HFF-Myc (cell line): ENCODE measurements around the gene CDH4.

Source experiments
- DNase-seq: peaks from one replicate; pipeline ENCODE4 v3.0.0-alpha.2; 2011; ENCODE audit warnings: low read depth; ENCODE audit errors: extremely low read depth
- H3K4me3 ChIP-seq: replicated peaks from 2 replicates; pipeline ENCODE4 v1.5.1; 2011; ENCODE audit warnings: low read depth, mild to moderate bottlenecking, control low read depth, low read length
- TF ChIP-seq, protein P1 (sequence below): IDR thresholded peaks from 2 replicates; pipeline ENCODE4 v1.5.1; 2012; ENCODE audit warnings: mild to moderate bottlenecking, low read depth, low read length, control low read depth; ENCODE audit errors: missing control alignments

Gene CDH4

GRCh38 chr20:61732511-61733210, 480.6 kb downstream of the CDH4 start:
- no peak overlapping the region for H3K4me3 ChIP-seq
- TF ChIP-seq, protein P1, sequence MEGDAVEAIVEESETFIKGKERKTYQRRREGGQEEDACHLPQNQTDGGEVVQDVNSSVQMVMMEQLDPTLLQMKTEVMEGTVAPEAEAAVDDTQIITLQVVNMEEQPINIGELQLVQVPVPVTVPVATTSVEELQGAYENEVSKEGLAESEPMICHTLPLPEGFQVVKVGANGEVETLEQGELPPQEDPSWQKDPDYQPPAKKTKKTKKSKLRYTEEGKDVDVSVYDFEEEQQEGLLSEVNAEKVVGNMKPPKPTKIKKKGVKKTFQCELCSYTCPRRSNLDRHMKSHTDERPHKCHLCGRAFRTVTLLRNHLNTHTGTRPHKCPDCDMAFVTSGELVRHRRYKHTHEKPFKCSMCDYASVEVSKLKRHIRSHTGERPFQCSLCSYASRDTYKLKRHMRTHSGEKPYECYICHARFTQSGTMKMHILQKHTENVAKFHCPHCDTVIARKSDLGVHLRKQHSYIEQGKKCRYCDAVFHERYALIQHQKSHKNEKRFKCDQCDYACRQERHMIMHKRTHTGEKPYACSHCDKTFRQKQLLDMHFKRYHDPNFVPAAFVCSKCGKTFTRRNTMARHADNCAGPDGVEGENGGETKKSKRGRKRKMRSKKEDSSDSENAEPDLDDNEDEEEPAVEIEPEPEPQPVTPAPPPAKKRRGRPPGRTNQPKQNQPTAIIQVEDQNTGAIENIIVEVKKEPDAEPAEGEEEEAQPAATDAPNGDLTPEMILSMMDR = no peak
- no peak for DNase-seq

GRCh38 chr20:61733216-61733615, 481.2 kb downstream of the CDH4 start:
- TF ChIP-seq, protein P1 = no peak
- no peak overlapping the region for H3K4me3 ChIP-seq
- DNase-seq = no peak

DNA sequence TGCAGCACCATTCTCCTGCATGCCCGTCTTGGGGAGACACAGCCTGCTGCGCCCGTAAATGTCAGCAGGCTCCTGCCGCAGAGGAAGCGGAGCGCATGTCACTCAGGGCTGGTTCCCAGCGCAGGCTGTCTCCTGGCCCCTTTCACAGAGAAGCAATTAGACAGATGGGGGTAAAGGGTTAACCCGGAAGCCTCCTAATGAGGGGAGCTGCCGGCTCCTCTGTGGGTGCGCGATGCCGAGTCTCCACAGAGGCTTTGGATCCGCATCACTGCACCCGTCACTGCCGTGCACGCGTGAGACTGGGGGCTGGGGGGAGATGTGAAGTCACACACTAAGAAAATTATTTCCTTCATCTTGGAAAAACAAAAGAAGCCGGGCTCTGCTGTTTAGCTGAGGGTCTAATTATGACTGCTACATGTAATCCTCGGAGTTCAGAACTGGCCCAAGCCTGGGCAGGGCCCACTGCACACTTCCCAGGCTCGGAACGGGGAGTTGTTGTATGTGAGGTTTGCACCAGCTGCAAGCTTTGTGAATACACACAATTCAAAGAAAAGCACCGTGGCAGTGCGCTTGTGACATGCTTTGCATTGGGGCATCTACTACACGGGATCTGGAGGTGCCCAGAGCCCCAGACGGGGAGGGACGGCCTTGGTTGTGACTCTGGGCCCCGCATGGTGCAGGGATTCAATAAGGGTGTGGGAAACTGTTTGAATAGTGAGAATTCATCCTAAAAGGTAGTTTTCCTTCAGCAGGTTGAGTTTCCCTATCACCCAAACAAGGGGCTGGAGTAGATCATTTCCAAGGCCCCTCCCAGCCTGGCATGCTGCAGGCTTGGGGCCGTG, 482.1 kb downstream of the CDH4 start:
- TF ChIP-seq, protein P1 = no peak
- no peak overlapping the region for H3K4me3 ChIP-seq
- DNase-seq = no peak

DNA sequence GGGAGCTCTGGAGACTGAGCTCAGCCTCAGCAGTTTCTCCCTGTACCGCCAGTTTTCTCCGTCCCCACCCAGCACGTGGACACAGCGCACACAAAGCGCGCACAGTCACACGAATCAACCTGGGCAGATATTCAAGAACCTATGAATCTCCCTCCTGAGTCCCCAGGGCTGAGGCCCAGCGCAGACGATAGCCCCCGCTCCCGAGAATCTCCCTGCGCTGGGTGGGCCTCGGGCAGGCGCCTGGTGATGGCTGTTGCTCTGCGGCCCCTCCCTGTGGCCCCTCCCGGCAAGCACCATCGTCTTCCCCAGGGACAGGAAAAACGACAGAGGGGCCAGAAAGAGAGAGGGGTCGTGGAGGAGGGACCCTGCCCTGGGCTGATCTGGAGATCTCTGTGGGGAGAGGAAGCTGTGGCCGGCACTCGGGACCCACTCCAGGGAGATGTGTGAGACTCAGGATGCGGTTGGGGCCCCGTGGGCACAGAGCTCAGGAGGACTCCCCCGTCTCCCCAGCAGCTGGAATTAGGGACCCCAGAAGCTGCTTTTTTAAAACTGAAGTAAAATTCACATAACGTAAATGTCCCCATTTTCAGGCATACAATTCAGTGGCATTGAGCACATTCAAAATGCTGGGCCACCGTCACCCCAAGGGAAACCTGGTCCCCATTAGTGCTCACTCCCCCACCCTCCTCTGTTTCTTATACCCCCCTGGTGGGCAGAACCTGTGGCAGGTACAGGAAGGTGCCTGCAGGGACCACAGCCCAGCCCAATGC, 482.9 kb downstream of the CDH4 start:
- no peak overlapping the region for H3K4me3 ChIP-seq
- TF ChIP-seq, protein P1 = no peak
- DNase-seq = no peak

GRCh38 chr20:61735503-61735785, 483.4 kb downstream of the CDH4 start:
- TF ChIP-seq, protein P1 = no peak
- no peak overlapping the region for H3K4me3 ChIP-seq
- DNase-seq = no peak

- TF ChIP-seq, protein P1 = no peak
- no peak for DNase-seq
- H3K4me3 ChIP-seq = no peak overlapping the region
Measured at GRCh38 chr20:61736001-61736635, 484.1 kb downstream of the CDH4 start.
